Dendritic cell treated with granulocyte-macrophage colony-stimulating factor and Interleukin-4, amounts not matched to agents 40 ng/mL and 50 ng/mL, for 4 days (primary cell): ENCODE measurements around the gene NSD1.

Experiments
- H3K27ac Mint-ChIP-seq: one replicate; pipeline ENCODE4 v1.8.0; 2022; ENCODE audit warnings: mild to moderate bottlenecking, mixed read lengths
- H3K27me3 Mint-ChIP-seq: one replicate; pipeline ENCODE4 v1.8.0; 2022; ENCODE audit warnings: mild to moderate bottlenecking, mixed read lengths
- H3K36me3 Mint-ChIP-seq: one replicate; pipeline ENCODE4 v1.8.0; 2022; ENCODE audit warnings: low read depth, mixed read lengths
- H3K4me1 Mint-ChIP-seq: one replicate; pipeline ENCODE4 v1.8.0; 2022; ENCODE audit warnings: low read depth, mixed read lengths
- H3K4me3 Mint-ChIP-seq: one replicate; pipeline ENCODE4 v1.8.0; 2022; ENCODE audit warnings: mild to moderate bottlenecking, moderate library complexity, mixed read lengths
- H3K9me3 Mint-ChIP-seq: one replicate; pipeline ENCODE4 v1.8.0; 2022; ENCODE audit warnings: mixed read lengths
- intact Hi-C: fragments of 100-400 bp; cut with micrococcal nuclease; formaldehyde crosslinking; loops from one replicate; pipeline ENCODE4 v1.15.0; 2022

NSD1 gene

DNA sequence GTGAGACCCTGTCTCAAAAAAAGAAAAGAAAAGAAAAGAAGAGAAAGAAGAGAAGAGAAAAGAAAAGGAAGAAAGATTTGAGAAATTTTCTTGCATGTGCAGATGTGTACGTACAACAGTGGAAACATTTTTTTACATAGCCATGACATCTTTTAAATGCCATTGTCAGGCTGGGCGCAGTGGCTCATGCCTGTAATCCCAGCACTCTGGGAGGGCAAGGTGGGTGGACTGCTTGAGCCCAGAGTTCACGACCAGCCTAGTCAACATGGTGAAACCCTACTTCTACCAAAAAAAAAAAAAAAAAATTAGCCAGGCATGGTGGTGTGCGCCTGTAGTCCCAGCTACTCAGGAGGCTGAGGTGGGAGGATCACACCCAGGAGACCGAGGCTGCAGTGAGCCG, 211.3 kb downstream of the NSD1 start:
- Mint-ChIP-seq H3K4me3 (no peak overlapping the region), H3K27ac (no peak overlapping the region), H3K9me3 (no peaks in the 10 kb centered on the region), H3K4me1 (peaks cover 32% of the 10 kb centered on the region), H3K36me3 (peaks cover 83% of the 10 kb centered on the region), H3K27me3 (no peaks in the 10 kb centered on the region)
- intact Hi-C loops: no loop called here

- peaks cover 82% of the 10 kb centered on the region for H3K36me3 Mint-ChIP-seq
- H3K9me3 Mint-ChIP-seq: no peaks in the 10 kb centered on the region
- no peak overlapping the region for H3K27ac Mint-ChIP-seq
- no peak overlapping the region for H3K4me3 Mint-ChIP-seq
- intact Hi-C loops: no loop called here
- H3K4me1 Mint-ChIP-seq: peaks cover 33% of the 10 kb centered on the region
- H3K27me3 Mint-ChIP-seq: no peaks in the 10 kb centered on the region
Measured at GRCh38 chr5:177346820-177347219, 213.2 kb downstream of the NSD1 start.

GRCh38 chr5:177347699-177348098, 214.1 kb downstream of the NSD1 start:
- Mint-ChIP-seq H3K27me3 (no peaks in the 10 kb centered on the region), H3K4me1 (peaks cover 42% of the 10 kb centered on the region), H3K27ac (no peak overlapping the region), H3K36me3 (peaks cover 77% of the 10 kb centered on the region), H3K9me3 (no peaks in the 10 kb centered on the region), H3K4me3 (no peak overlapping the region)
- intact Hi-C loops: no loop called here

- peaks cover 67% of the 10 kb centered on the region for H3K36me3 Mint-ChIP-seq
- intact Hi-C loops: no loop called here
- no peaks in the 10 kb centered on the region for H3K9me3 Mint-ChIP-seq
- H3K27ac Mint-ChIP-seq: no peak overlapping the region
- H3K27me3 Mint-ChIP-seq: no peaks in the 10 kb centered on the region
- H3K4me1 Mint-ChIP-seq: peaks cover 50% of the 10 kb centered on the region
- no peak overlapping the region for H3K4me3 Mint-ChIP-seq
Measured at GRCh38 chr5:177349362-177349647, 215.7 kb downstream of the NSD1 start.

GRCh38 chr5:177349762-177350161, 216.2 kb downstream of the NSD1 start:
- Mint-ChIP-seq H3K9me3 (no peaks in the 10 kb centered on the region), H3K36me3 (peaks cover 63% of the 10 kb centered on the region), H3K27me3 (no peaks in the 10 kb centered on the region), H3K27ac (no peak overlapping the region), H3K4me3 (peak overlapping the region; percentile 62), H3K4me1 (peaks cover 55% of the 10 kb centered on the region)
- intact Hi-C loops: no loop called here
